GM12878 (cell line): ENCODE measurements around the gene LRRC23. TPM values are rescaled to one million over a fixed set of nuclear protein-coding genes. Genes with fewer than 3 reads are reported as not detected.

ENCODE experiments used
- BACH1 ChIP-seq: fragments of 450-650 bp; IDR thresholded peaks from 2 replicates; pipeline ENCODE4 v1.6.1; 2017; ENCODE audit warnings: mild to moderate bottlenecking, borderline replicate concordance
- BRCA1 ChIP-seq: IDR thresholded peaks from 2 replicates; pipeline ENCODE4 v1.6.1; 2011; ENCODE audit warnings: low read depth, low read length, improper control_type of control experiment
- CHD4 ChIP-seq: fragments of 200-600 bp; sonication (generic); IDR thresholded peaks from 2 replicates; pipeline ENCODE4 v1.6.1; 2016; ENCODE audit warnings: mild to moderate bottlenecking
- HDAC6 ChIP-seq: fragments of 200-600 bp; sonication (generic); IDR thresholded peaks from one replicate; pipeline ENCODE4 v1.8.0; 2017; ENCODE audit warnings: antibody characterized with exemption; ENCODE audit not compliant: unreplicated experiment
- LARP7 ChIP-seq: fragments of 450-650 bp; IDR thresholded peaks from 2 replicates; pipeline ENCODE4 v1.6.1; 2017; ENCODE audit warnings: mild to moderate bottlenecking
- NFYA ChIP-seq: IDR thresholded peaks from 2 replicates; pipeline ENCODE4 v1.6.1; 2011; ENCODE audit warnings: low read depth, mild to moderate bottlenecking, low read length, improper control_type of control experiment, borderline replicate concordance
- SMAD1 ChIP-seq: fragments of 450-650 bp; IDR thresholded peaks from 2 replicates; pipeline ENCODE4 v1.6.1; 2018; ENCODE audit warnings: mild to moderate bottlenecking, low read depth; ENCODE audit not compliant: partially characterized antibody
- TCF12 ChIP-seq: IDR thresholded peaks from 2 replicates; pipeline ENCODE4 v1.6.1; 2011; ENCODE audit warnings: low read depth, mild to moderate bottlenecking, low read length
- WRNIP1 ChIP-seq: IDR thresholded peaks from 2 replicates; pipeline ENCODE4 v1.6.1; 2011; ENCODE audit warnings: low read depth, low read length, improper control_type of control experiment, borderline replicate concordance
- YBX1 ChIP-seq: fragments of 450-650 bp; IDR thresholded peaks from 2 replicates; pipeline ENCODE4 v1.6.1; 2016; ENCODE audit warnings: antibody characterized with exemption
- ZNF217 ChIP-seq: fragments of 450-650 bp; IDR thresholded peaks from 2 replicates; pipeline ENCODE4 v1.6.1; 2017; ENCODE audit warnings: antibody characterized with exemption, mild to moderate bottlenecking
- ZZZ3 ChIP-seq: IDR thresholded peaks from 2 replicates; pipeline ENCODE4 v1.6.1; 2011; ENCODE audit warnings: low read depth; ENCODE audit not compliant: control insufficient read depth, insufficient read length
- polyA plus RNA-seq, 11 experiments: library from polyadenylated mRNA; depleted of rRNA in 4 of 11; unstranded in 6 of 11; stranded (reverse) in 5 of 11; fragments of >200 nt; fragmentation: Nextera tagmentation in 4 of 11; fragmentation: Illumina TruSeq in 1 of 11; extraction: Ambion mirVana in 4 of 11; extraction: Trizol in 1 of 11; gene quantifications; 1 replicate in 1 of 11; 2 replicates in 10 of 11; pipeline versions ENCODE4 v1.2.1 to v1.2.3, GENCODE V29; 2011 to 2016; ENCODE audit warnings: inconsistent platforms in 2 of 11, missing spikeins in 2 of 11, low read depth in 1 of 11
- total RNA-seq, 4 experiments: library from RNA; depleted of rRNA in 3 of 4; stranded (reverse); fragments of >200 nt in 3 of 4; fragmentation: Illumina TruSeq in 1 of 4; extraction: Trizol in 1 of 4; gene quantifications; 2 replicates each; pipeline versions ENCODE4 v1.2.1 to v1.2.3, GENCODE V29; 2013 to 2021
- TF ChIP-seq, protein P1 (sequence below): IDR thresholded peaks from 2 replicates; pipeline ENCODE4 v1.6.1; 2012; ENCODE audit warnings: low read depth, low read length, improper control_type of control experiment
- TF ChIP-seq, protein P2 (sequence below): IDR thresholded peaks from 2 replicates; pipeline ENCODE4 v1.6.1; 2011; ENCODE audit warnings: borderline replicate concordance, low read depth, mild to moderate bottlenecking, moderate library complexity, low read length; ENCODE audit not compliant: insufficient read depth, poor library complexity, severe bottlenecking
- TF ChIP-seq, protein P3 (sequence below): fragments of 450-650 bp; IDR thresholded peaks from 2 replicates; pipeline ENCODE4 v1.6.1; 2017; ENCODE audit warnings: low read depth, mild to moderate bottlenecking, moderate library complexity
- TF ChIP-seq, protein P4 (sequence below): fragments of 450-650 bp; formaldehyde crosslinking; IDR thresholded peaks from 2 replicates; pipeline ENCODE4 v1.4.0; 2020; ENCODE audit warnings: mild to moderate bottlenecking, moderate library complexity
- TF ChIP-seq, protein P5 (sequence below): IDR thresholded peaks from 2 replicates; pipeline ENCODE4 v1.6.1; 2012; ENCODE audit warnings: mild to moderate bottlenecking, low read depth, low read length

LRRC23 gene
- total and polyA plus RNA-seq, 10 of the 15 experiments (the other 5 are each of a cell fraction or from before 2014, with no cell fraction given): 1.4 to 6.9 (median 3.4) TPM

DNA sequence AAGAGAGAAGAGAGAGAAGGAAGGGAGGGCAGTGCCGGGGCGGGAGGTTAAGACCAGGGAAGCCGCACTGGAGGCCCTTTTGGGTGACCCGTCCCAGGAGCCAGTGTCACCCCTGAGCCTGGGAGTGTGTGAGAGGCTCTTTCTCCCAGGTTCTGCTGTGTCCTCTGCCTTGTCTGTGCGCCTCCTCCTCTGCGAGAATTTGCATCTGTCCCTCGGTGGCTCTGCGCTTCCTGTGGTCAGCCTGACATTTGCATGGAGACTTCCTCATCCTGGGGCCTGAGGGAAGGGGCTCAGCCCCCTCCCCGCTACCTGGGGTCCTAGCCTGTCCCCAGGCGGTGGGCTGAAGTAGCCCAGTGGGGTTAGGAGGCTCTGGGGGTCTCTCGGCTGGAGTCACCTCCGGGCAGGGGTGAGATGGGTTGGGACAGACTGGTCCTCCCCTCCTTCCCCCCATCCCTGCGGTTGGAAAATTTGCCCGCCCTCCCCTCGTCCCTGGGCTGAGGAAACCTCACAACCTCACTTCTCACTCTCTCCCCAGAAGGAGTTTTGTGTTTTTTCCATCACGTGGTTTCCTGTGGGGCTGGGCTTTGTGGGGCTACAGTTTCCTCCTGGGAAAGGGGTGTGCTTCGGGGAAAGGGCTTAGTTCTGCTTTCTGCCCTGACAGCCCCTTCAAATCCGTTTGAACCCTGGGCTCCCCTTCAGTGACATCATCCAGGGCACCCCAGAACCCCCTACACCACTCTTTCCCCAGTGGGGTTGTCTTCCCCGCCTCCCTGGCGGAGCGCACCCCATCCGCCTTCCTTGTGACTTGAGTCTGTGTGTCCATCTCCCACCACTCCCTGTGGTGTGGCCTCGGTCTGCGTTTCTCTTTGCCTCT lies 49.1 kb downstream of the LRRC23 start (continued):
- peak; percentile 29; the same call in 1 of the 2 replicates for TF ChIP-seq BACH1
- no peak for TF ChIP-seq ZNF217
- TF ChIP-seq, protein P1, sequence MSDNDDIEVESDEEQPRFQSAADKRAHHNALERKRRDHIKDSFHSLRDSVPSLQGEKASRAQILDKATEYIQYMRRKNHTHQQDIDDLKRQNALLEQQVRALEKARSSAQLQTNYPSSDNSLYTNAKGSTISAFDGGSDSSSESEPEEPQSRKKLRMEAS: 0 out of 2 replicates have a peak, but pooled peaks have one; percentile 53
- no peak for TF ChIP-seq NFYA
- no peak for TF ChIP-seq HDAC6
- TF ChIP-seq, protein P2, sequence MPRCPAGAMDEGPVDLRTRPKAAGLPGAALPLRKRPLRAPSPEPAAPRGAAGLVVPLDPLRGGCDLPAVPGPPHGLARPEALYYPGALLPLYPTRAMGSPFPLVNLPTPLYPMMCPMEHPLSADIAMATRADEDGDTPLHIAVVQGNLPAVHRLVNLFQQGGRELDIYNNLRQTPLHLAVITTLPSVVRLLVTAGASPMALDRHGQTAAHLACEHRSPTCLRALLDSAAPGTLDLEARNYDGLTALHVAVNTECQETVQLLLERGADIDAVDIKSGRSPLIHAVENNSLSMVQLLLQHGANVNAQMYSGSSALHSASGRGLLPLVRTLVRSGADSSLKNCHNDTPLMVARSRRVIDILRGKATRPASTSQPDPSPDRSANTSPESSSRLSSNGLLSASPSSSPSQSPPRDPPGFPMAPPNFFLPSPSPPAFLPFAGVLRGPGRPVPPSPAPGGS: peak; percentile 36
- no peak for TF ChIP-seq WRNIP1
- TF ChIP-seq BRCA1: no peak
- no peak for TF ChIP-seq YBX1
- TF ChIP-seq, protein P3, sequence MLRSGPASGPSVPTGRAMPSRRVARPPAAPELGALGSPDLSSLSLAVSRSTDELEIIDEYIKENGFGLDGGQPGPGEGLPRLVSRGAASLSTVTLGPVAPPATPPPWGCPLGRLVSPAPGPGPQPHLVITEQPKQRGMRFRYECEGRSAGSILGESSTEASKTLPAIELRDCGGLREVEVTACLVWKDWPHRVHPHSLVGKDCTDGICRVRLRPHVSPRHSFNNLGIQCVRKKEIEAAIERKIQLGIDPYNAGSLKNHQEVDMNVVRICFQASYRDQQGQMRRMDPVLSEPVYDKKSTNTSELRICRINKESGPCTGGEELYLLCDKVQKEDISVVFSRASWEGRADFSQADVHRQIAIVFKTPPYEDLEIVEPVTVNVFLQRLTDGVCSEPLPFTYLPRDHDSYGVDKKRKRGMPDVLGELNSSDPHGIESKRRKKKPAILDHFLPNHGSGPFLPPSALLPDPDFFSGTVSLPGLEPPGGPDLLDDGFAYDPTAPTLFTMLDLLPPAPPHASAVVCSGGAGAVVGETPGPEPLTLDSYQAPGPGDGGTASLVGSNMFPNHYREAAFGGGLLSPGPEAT: peak; percentile 99
- TF ChIP-seq ZZZ3: no peak
- TF ChIP-seq, protein P4, sequence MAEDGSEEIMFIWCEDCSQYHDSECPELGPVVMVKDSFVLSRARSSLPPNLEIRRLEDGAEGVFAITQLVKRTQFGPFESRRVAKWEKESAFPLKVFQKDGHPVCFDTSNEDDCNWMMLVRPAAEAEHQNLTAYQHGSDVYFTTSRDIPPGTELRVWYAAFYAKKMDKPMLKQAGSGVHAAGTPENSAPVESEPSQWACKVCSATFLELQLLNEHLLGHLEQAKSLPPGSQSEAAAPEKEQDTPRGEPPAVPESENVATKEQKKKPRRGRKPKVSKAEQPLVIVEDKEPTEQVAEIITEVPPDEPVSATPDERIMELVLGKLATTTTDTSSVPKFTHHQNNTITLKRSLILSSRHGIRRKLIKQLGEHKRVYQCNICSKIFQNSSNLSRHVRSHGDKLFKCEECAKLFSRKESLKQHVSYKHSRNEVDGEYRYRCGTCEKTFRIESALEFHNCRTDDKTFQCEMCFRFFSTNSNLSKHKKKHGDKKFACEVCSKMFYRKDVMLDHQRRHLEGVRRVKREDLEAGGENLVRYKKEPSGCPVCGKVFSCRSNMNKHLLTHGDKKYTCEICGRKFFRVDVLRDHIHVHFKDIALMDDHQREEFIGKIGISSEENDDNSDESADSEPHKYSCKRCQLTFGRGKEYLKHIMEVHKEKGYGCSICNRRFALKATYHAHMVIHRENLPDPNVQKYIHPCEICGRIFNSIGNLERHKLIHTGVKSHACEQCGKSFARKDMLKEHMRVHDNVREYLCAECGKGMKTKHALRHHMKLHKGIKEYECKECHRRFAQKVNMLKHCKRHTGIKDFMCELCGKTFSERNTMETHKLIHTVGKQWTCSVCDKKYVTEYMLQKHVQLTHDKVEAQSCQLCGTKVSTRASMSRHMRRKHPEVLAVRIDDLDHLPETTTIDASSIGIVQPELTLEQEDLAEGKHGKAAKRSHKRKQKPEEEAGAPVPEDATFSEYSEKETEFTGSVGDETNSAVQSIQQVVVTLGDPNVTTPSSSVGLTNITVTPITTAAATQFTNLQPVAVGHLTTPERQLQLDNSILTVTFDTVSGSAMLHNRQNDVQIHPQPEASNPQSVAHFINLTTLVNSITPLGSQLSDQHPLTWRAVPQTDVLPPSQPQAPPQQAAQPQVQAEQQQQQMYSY: no peak
- TF ChIP-seq TCF12: 0 out of 2 replicates have a peak, but pooled peaks have one; percentile 33
- TF ChIP-seq, protein P5, sequence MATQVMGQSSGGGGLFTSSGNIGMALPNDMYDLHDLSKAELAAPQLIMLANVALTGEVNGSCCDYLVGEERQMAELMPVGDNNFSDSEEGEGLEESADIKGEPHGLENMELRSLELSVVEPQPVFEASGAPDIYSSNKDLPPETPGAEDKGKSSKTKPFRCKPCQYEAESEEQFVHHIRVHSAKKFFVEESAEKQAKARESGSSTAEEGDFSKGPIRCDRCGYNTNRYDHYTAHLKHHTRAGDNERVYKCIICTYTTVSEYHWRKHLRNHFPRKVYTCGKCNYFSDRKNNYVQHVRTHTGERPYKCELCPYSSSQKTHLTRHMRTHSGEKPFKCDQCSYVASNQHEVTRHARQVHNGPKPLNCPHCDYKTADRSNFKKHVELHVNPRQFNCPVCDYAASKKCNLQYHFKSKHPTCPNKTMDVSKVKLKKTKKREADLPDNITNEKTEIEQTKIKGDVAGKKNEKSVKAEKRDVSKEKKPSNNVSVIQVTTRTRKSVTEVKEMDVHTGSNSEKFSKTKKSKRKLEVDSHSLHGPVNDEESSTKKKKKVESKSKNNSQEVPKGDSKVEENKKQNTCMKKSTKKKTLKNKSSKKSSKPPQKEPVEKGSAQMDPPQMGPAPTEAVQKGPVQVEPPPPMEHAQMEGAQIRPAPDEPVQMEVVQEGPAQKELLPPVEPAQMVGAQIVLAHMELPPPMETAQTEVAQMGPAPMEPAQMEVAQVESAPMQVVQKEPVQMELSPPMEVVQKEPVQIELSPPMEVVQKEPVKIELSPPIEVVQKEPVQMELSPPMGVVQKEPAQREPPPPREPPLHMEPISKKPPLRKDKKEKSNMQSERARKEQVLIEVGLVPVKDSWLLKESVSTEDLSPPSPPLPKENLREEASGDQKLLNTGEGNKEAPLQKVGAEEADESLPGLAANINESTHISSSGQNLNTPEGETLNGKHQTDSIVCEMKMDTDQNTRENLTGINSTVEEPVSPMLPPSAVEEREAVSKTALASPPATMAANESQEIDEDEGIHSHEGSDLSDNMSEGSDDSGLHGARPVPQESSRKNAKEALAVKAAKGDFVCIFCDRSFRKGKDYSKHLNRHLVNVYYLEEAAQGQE: 0 out of 2 replicates have a peak, but pooled peaks have one; percentile 12
- TF ChIP-seq LARP7: peak; percentile 18
- TF ChIP-seq CHD4: no peak
- TF ChIP-seq SMAD1: peak; percentile 95
